ENCODE results near the gene GANC. TPM values are rescaled to one million over a fixed set of nuclear protein-coding genes. Genes with fewer than 3 reads are reported as not detected.

GANC gene
- total RNA-seq, 6 experiments from 2014 or later, result 11.4 to 37.6 (median 18.4) TPM

DNA sequence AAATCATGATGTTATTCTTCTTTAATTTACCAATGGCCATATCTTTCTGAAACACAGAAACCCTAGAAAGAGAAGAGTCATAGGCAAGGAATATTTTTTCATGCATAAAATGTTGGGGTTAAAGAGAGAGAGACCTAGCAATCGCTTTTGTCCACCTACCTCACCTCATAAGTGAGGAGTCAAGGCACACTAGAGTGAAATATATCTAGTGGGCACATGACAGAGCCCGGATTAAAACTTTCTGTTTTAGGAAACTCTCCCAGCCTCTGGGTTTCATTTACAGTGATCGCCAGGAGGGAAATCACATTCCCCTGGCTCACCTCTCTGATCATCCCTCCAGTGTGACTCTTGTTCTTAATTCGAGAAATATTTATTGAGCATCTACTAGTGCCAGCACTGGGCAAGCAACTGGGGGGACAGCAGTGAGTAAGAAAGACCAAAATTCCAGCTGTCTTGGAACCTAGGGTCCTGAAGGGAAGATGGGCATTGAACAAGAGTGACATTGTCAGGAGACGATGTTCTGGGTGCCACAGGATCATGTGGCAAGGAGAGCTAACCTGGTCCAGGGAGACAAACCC, 87.6 kb downstream of the GANC start:
- intact Hi-C loops (cut with DNase I), result no loop called here
- H3K4me1 ChIP-seq, result no peaks in the 10 kb centered on the region
- peaks cover 0 to 5% (median 0%) of the 10 kb centered on the region in 4 donors for H3K36me3 ChIP-seq
- 96% methylated on average over 5 of the region's 5 CpGs for WGBS (ENCODE audit: insufficient coverage, low coverage, low lambda C conversion rate, missing lambda C conversion rate)
- H3K9me3 ChIP-seq, result no peaks in the 10 kb centered on the region
- no peak overlapping the region for H3K4me3 ChIP-seq
- no peak for ATAC-seq
- TF ChIP-seq, protein P1, sequence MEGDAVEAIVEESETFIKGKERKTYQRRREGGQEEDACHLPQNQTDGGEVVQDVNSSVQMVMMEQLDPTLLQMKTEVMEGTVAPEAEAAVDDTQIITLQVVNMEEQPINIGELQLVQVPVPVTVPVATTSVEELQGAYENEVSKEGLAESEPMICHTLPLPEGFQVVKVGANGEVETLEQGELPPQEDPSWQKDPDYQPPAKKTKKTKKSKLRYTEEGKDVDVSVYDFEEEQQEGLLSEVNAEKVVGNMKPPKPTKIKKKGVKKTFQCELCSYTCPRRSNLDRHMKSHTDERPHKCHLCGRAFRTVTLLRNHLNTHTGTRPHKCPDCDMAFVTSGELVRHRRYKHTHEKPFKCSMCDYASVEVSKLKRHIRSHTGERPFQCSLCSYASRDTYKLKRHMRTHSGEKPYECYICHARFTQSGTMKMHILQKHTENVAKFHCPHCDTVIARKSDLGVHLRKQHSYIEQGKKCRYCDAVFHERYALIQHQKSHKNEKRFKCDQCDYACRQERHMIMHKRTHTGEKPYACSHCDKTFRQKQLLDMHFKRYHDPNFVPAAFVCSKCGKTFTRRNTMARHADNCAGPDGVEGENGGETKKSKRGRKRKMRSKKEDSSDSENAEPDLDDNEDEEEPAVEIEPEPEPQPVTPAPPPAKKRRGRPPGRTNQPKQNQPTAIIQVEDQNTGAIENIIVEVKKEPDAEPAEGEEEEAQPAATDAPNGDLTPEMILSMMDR (IDR thresholded peaks at IDR 0.05), result no peak
- no peak for TF ChIP-seq POLR2A (IDR thresholded peaks at IDR 0.05)
- H3K27ac ChIP-seq, result no peak overlapping the region
- no peak for DNase-seq
- H3K27me3 ChIP-seq, result no peaks in the 10 kb centered on the region

DNA sequence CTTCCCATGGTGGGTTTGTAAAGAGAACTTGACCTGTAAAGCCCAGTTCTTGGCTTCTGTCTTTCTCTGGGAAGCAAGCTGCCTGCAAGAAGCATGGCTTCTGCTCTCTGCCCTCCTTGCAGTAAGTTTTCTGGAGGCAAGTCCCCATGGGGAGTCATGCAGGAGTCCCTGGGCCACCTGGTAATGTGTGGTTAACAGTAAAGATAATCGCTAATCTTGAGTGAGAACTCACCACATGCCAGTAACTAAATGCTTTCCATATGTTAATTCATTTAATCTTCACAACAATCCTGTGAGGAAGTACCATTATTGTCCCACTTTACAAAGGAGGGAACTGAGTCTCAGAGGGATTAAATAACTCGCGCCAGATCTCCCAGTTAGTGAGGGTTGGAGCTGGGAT, 90.5 kb downstream of the GANC start:
- no peaks in the 10 kb centered on the region for H3K9me3 ChIP-seq
- H3K27ac ChIP-seq, result no peak overlapping the region
- intact Hi-C loops (cut with DNase I), result no loop called here
- 86% methylated on average over 3 of the region's 3 CpGs for WGBS (ENCODE audit: insufficient coverage, low coverage, low lambda C conversion rate, missing lambda C conversion rate)
- ATAC-seq, result no peak
- DNase-seq, result no peak
- H3K4me3 ChIP-seq, result no peak overlapping the region
- no peaks in the 10 kb centered on the region for H3K36me3 ChIP-seq
- H3K27me3 ChIP-seq, result no peaks in the 10 kb centered on the region
- TF ChIP-seq, protein P1 (IDR thresholded peaks at IDR 0.05), result no peak
- TF ChIP-seq POLR2A (IDR thresholded peaks at IDR 0.05), result no peak
- H3K4me1 ChIP-seq, result no peaks in the 10 kb centered on the region

DNA sequence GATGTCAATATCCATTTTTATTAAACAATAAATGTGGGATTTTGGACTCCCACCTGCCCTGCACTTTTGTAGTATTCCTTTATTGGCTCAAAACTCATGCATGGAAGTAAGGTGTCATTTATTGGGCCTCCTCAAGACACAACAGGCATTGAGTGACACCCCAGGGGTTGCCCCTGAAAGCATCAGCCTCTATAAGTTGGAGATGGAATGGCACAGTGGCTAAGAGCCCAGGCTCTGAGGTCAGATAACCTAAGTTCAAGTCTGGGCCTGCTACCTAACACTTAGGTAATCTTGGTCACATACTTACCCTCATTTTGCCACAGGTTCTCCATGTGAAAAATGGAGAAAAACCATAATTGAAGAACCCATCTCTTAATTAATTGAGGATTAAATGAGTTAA, 90.9 kb downstream of the GANC start:
- no peak for ATAC-seq
- no peaks in the 10 kb centered on the region for H3K4me1 ChIP-seq
- TF ChIP-seq, protein P1 (IDR thresholded peaks at IDR 0.05), result no peak
- TF ChIP-seq POLR2A (IDR thresholded peaks at IDR 0.05), result no peak

DNA sequence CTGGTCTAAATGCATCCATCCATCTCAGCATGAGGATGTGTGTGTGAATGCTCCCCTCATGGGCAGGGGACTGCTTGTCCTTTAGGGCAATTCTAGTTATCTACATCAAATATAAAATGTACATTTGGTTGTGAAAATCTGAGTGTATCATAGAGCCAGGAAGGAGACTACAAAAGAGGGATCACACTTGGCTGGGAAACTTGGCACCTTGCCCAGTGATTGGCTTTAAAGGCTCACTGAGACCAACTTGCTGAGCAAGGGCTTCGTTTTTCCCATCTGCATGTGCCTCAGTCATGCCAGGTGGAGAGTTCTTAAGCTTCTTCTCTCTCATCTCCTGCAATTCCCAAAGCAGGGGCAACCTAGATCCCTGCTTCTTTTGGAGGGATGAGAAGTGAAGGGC, 91.5 kb downstream of the GANC start:
- Histone ChIP-seq H3K4me3 (no peak overlapping the region), H3K27me3 (no peaks in the 10 kb centered on the region), H3K36me3 (no peaks in the 10 kb centered on the region), H3K27ac (no peak overlapping the region), H3K4me1 (no peaks in the 10 kb centered on the region), H3K9me3 (no peaks in the 10 kb centered on the region)
- intact Hi-C loops (cut with DNase I), result no loop called here
- TF ChIP-seq, protein P1 (IDR thresholded peaks at IDR 0.05), result no peak
- TF ChIP-seq POLR2A (IDR thresholded peaks at IDR 0.05), result no peak
- WGBS (ENCODE audit: insufficient coverage, low coverage, low lambda C conversion rate, missing lambda C conversion rate), result 38% methylated on average over 1 of the region's 1 CpG
- ATAC-seq (peak in 2 of 4 donors; percentile 27 to 32), DNase-seq (peak in 1 of 3 donors; percentile 59)

More for the DNA sequence above, 90.9 kb downstream of the GANC start:
- intact Hi-C loops (cut with DNase I), result no loop called here
- Histone ChIP-seq H3K9me3 (no peaks in the 10 kb centered on the region), H3K27ac (no peak overlapping the region), H3K4me3 (no peak overlapping the region), H3K27me3 (no peaks in the 10 kb centered on the region), H3K36me3 (no peaks in the 10 kb centered on the region)
- DNase-seq, result no peak
